Measurements from ENCODE around the gene LIMK1. TPM values are rescaled to one million over a fixed set of nuclear protein-coding genes. Genes with fewer than 3 reads are reported as not detected.
A peak's percentile ranks its signal among the peaks of the same experiment; 100 is the strongest.

The LIMK1 gene
- total and polyA plus RNA-seq, 9 donors: 7.6 to 38.7 (median 28.8) TPM

DNA sequence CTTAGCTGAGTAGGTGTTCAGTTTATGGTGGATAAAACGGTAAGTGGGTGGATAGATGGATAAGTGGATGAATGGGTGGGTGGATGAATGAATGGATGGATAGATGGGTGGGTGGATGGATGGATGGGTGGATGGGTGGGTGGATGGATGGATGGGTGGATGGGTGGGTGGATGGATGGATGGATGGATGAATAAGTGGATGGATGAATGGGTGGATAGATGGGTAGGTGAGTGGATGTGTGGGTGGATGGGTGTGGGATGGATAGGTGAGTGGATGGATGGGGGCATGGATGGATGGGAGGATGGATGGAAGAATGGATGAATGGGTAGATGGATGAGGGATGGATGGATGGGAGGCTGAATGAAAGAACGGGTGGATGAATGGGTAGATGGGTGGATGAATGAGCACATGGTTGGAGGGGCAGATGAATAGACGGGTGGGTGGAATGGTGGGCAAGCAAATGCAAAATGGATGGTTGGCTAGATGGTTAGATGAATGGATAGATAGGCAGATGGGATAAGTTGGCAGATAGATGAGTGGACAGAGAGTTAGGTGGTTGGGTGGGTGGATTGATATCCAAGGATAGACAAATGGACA is 29.9 kb upstream of the LIMK1 start:
- no peaks in the 10 kb centered on the region for H3K27me3 ChIP-seq
- H3K27ac ChIP-seq: no peak overlapping the region
- H3K4me1 ChIP-seq (ENCODE audit: insufficient read depth): no peaks in the 10 kb centered on the region
- no peak overlapping the region for H3K4me3 ChIP-seq
- H3K9me3 ChIP-seq: no peaks in the 10 kb centered on the region
- intact Hi-C loops (cut with DNase I): no loop called here
- 97 to 98% (median 97%) methylated on average over 3 of the region's 3 CpGs for WGBS, 3 donors
- no peaks in the 10 kb centered on the region for H3K36me3 ChIP-seq
- TF ChIP-seq POLR2A (IDR thresholded peaks at IDR 0.05): no peak
- TF ChIP-seq, protein P1, sequence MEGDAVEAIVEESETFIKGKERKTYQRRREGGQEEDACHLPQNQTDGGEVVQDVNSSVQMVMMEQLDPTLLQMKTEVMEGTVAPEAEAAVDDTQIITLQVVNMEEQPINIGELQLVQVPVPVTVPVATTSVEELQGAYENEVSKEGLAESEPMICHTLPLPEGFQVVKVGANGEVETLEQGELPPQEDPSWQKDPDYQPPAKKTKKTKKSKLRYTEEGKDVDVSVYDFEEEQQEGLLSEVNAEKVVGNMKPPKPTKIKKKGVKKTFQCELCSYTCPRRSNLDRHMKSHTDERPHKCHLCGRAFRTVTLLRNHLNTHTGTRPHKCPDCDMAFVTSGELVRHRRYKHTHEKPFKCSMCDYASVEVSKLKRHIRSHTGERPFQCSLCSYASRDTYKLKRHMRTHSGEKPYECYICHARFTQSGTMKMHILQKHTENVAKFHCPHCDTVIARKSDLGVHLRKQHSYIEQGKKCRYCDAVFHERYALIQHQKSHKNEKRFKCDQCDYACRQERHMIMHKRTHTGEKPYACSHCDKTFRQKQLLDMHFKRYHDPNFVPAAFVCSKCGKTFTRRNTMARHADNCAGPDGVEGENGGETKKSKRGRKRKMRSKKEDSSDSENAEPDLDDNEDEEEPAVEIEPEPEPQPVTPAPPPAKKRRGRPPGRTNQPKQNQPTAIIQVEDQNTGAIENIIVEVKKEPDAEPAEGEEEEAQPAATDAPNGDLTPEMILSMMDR (IDR thresholded peaks at IDR 0.05): no peak
- TF ChIP-seq EP300 (IDR thresholded peaks at IDR 0.05): no peak
- peak in 2 of 5 donors; percentile 0 to 3 for DNase-seq

DNA sequence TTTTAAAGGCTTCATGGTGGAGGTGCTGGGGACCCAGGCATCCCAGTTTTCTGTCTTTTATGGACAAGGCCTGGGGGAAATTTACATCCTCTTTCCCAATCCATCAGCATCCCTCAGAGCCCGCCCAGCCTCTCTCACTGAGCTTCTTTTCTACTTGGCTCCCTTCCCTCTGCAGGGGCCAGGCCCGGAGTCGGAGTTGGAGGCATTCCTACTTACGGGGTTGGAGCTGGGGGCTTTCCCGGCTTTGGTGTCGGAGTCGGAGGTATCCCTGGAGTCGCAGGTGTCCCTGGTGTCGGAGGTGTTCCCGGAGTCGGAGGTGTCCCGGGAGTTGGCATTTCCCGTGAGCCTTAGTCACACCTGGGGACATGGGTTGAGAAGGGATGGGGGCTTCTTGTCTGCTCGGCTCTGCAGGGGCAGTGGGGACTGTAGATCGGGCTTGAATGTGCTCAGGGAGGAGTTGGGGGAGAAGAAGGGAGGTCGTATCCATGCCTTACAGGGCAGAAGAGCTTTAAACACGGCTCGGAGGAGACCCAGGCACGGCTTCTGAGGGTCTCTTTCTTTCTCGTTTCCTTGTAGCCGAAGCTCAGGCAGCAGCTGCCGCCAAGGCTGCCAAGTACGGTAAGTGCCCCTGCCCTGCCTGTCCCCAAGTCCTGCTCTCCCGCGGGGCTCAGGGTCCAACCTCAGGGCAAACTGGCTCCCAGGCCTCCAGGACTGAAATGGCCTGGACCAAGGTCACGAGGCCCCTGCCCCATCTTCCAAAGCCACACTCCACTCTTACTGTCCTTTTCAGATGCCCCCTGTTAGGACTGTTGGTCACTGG is 27.3 kb upstream of the LIMK1 start:
- Histone ChIP-seq H3K4me1 (ENCODE audit: insufficient read depth) (no peaks in the 10 kb centered on the region), H3K9me3 (no peaks in the 10 kb centered on the region), H3K27me3 (no peaks in the 10 kb centered on the region), H3K4me3 (no peak overlapping the region), H3K36me3 (no peaks in the 10 kb centered on the region), H3K27ac (no peak overlapping the region)
- 88 to 89% (median 89%) methylated on average over 26 of the region's 26 CpGs for WGBS, 3 donors
- intact Hi-C loops (cut with DNase I): no loop called here
- TF ChIP-seq POLR2A (IDR thresholded peaks at IDR 0.05): no peak
- TF ChIP-seq, protein P1 (IDR thresholded peaks at IDR 0.05): no peak
- no peak for TF ChIP-seq EP300 (IDR thresholded peaks at IDR 0.05)
- DNase-seq: peak in 1 of 5 donors; percentile 36

DNA sequence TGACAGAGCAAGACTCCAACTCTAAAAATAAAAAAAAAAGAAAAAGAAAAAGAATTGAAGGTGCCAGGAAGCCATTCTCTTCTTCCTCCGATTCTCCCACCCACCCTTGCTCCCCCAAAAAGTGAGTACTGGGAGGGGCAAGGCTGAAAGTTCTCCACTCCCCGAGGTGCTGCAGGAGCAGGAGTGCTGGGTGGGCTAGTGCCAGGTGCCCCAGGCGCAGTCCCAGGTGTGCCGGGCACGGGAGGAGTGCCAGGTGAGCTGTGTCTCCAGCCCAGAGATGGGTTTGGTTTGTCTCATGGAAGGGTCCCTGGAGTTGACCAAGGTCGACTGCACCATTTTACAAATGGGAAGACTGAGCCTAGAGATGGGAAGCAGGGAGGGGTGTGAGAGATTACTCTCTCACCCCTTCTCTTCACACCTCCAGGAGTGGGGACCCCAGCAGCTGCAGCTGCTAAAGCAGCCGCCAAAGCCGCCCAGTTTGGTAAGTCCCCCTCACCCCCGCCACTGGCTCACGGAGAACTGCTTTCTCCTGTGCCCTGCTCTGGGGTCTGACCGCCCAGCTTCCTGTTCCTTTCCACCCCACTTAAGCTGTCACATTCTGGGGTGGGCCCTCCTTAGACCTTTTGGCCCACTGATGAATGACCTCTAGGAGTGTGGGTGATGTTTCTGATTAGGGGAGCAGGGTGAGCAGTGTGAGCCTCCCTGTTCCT is 26.2 kb upstream of the LIMK1 start:
- H3K27me3 ChIP-seq: no peaks in the 10 kb centered on the region
- 86 to 89% (median 87%) methylated on average over 11 of the region's 11 CpGs for WGBS, 3 donors
- no peak overlapping the region for H3K4me3 ChIP-seq
- TF ChIP-seq EP300 (IDR thresholded peaks at IDR 0.05) (no peak), POLR2A (IDR thresholded peaks at IDR 0.05) (no peak)
- TF ChIP-seq, protein P1 (IDR thresholded peaks at IDR 0.05): no peak
- peak in 1 of 5 donors; percentile 20 for DNase-seq
- no peaks in the 10 kb centered on the region for H3K9me3 ChIP-seq
- intact Hi-C loops (cut with DNase I): no loop called here
- no peak overlapping the region for H3K27ac ChIP-seq
- no peaks in the 10 kb centered on the region for H3K36me3 ChIP-seq
- peaks cover 6% of the 10 kb centered on the region for H3K4me1 ChIP-seq (ENCODE audit: insufficient read depth)

DNA sequence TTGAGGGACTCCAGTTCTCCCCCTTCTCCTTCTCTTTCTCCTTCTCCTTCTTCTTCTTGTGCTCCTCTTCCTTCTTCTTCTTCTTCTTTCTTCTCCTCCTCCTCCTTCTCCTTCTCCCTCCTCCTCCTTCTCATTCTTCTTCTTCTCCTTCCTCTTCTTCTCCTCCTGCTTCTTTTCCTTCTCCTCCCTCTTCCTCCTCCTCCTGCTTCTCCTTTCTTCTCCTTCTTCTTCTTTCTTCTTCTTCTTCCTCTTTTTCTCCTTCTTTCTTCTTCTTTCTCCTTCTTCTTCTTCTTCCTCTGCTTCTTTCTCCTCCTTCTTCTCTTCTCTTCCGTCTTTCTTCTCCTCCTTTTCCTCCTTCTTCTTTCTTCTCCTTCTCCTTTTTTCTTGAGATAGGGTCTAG is 25.6 kb upstream of the LIMK1 start:
- no peaks in the 10 kb centered on the region for H3K9me3 ChIP-seq
- WGBS, 3 donors: 89 to 98% (median 97%) methylated on average over 1 of the region's 1 CpG
- H3K27ac ChIP-seq: no peak overlapping the region
- peaks cover 6% of the 10 kb centered on the region for H3K4me1 ChIP-seq (ENCODE audit: insufficient read depth)
- H3K27me3 ChIP-seq: no peaks in the 10 kb centered on the region
- TF ChIP-seq POLR2A (IDR thresholded peaks at IDR 0.05) (no peak), EP300 (IDR thresholded peaks at IDR 0.05) (no peak)
- TF ChIP-seq, protein P1 (IDR thresholded peaks at IDR 0.05): no peak
- no peak overlapping the region for H3K4me3 ChIP-seq
- intact Hi-C loops (cut with DNase I): no loop called here
- DNase-seq: no peak
- no peaks in the 10 kb centered on the region for H3K36me3 ChIP-seq
